K562 (cell line): ENCODE measurements around the gene NTM. TPM values are rescaled to one million over a fixed set of nuclear protein-coding genes. Genes with fewer than 3 reads are reported as not detected.

Experiments used
- ATAC-seq: fragments of 200-7000 bp; cut with Tn5 transposase; 3 replicates; pipeline ENCODE4 v1.9.1; 2020; ENCODE audit warnings: moderate library complexity
- BruUV-seq: library from RNA; stranded (reverse); fragments of 400-500 nt; replicated peaks from 2 replicates; lab custom pipeline; 2021; lab: Mats Ljungman, UMichigan
- CTCF ChIA-PET: fragments of 300-600 bp; formaldehyde crosslinking; extraction: SDS; loops from one replicate; lab custom pipeline; 2021; ENCODE audit warnings: low intra/inter-chr PET ratio; lab: Yijun Ruan, JAX
- POLR2A ChIA-PET: fragments of 300-600, 350-650 bp; sonication (Branson Sonifier 250); formaldehyde crosslinking; extraction: SDS; loops from one replicate; lab custom pipeline; 2021; ENCODE audit warnings: antibody characterized with exemption, inconsistent platforms; lab: Yijun Ruan, JAX
- DNase-seq, 4 experiments: peaks; one replicate each; pipeline versions ENCODE4 v3.0.0 to v3.0.0-alpha.2; 2011 to 2018; ENCODE audit warnings: low spot score in 3 of 4, mixed read lengths in 3 of 4; ENCODE audit errors: extremely low read depth in 1 of 4
- FAIRE-seq: peaks from 2 replicates; lab custom pipeline; 2011; peaks lifted over from hg19 to GRCh38; lab: Jason Lieb, UNC
- H2AFZ ChIP-seq: 2 replicates; pipeline ENCODE4 v1.6.0; 2011; ENCODE audit warnings: low read depth, low read length, control low read depth, inconsistent platforms
- H3K27ac ChIP-seq: fragments of 200-600 bp; 3 replicates; pipeline ENCODE4 v1.8.0; 2011; ENCODE audit warnings: low read depth, mild to moderate bottlenecking, control low read depth, inconsistent platforms, low read length, moderate library complexity, mixed read lengths; ENCODE audit errors: extremely low read depth
- H3K27me3 ChIP-seq, 2 experiments: fragments of 300-600 bp in 1 of 2; 2 replicates in 1 of 2; 3 replicates in 1 of 2; pipeline versions ENCODE4 v1.6.0 to v1.8.0; 2011; ENCODE audit warnings: inconsistent platforms in 2 of 2, low read length in 2 of 2, mild to moderate bottlenecking in 1 of 2, mixed read lengths in 1 of 2, moderate library complexity in 1 of 2; ENCODE audit not compliant: control insufficient read depth in 2 of 2, insufficient read depth in 2 of 2
- H3K36me3 ChIP-seq: fragments of 300-600 bp; 3 replicates; pipeline ENCODE4 v1.8.0; 2011; ENCODE audit warnings: mild to moderate bottlenecking, low read length, inconsistent platforms; ENCODE audit not compliant: control insufficient read depth, insufficient read depth
- H3K4me1 ChIP-seq, 2 experiments: fragments of 200-600 bp in 1 of 2; replicated peaks in 1 of 2; 2 replicates in 1 of 2; 3 replicates in 1 of 2; pipeline versions ENCODE4 v1.5.1 to v1.8.0; 2011; ENCODE audit warnings: inconsistent platforms in 2 of 2, low read length in 2 of 2, mild to moderate bottlenecking in 1 of 2, mixed read lengths in 1 of 2, moderate library complexity in 1 of 2; ENCODE audit not compliant: control insufficient read depth in 2 of 2, insufficient read depth in 2 of 2
- H3K4me2 ChIP-seq: 2 replicates; pipeline ENCODE4 v1.6.1; 2011; ENCODE audit warnings: low read length, control low read depth, inconsistent platforms, mixed read lengths; ENCODE audit not compliant: insufficient read depth
- H3K4me3 ChIP-seq: fragments of 200-600 bp; sonication (generic), shearing (Covaris generic); 2 replicates; pipeline ENCODE4 v1.5.1; 2016; ENCODE audit warnings: control low read depth, inconsistent platforms
- H3K79me2 ChIP-seq: fragments of 200-600 bp; 3 replicates; pipeline ENCODE4 v1.8.0; 2011; ENCODE audit warnings: low read length, inconsistent platforms; ENCODE audit not compliant: control insufficient read depth, insufficient read depth
- H3K9ac ChIP-seq, 2 experiments: 2 replicates each; pipeline versions ENCODE4 v1.6.0 to v1.6.1; 2011; ENCODE audit warnings: low read depth in 2 of 2, low read length in 2 of 2, control low read depth in 1 of 2, inconsistent platforms in 1 of 2, mild to moderate bottlenecking in 1 of 2, mixed read lengths in 1 of 2; ENCODE audit not compliant: insufficient read depth in 1 of 2
- H3K9me1 ChIP-seq: one replicate; pipeline ENCODE4 v1.6.0; 2011; ENCODE audit warnings: inconsistent platforms, mild to moderate bottlenecking, low read length, moderate library complexity; ENCODE audit not compliant: control insufficient read depth, insufficient read depth
- H3K9me3 ChIP-seq: replicated peaks from 2 replicates; pipeline ENCODE4 v1.5.1; 2011; ENCODE audit warnings: low read depth, low read length, inconsistent platforms; ENCODE audit not compliant: control insufficient read depth, insufficient read depth
- H4K20me1 ChIP-seq: replicated peaks from 2 replicates; pipeline ENCODE4 v1.6.1; 2011; ENCODE audit warnings: low read length, inconsistent platforms, mixed read lengths; ENCODE audit not compliant: control insufficient read depth, insufficient read depth
- BRD4 ChIP-seq: fragments of 200-600 bp; sonication (generic); IDR thresholded peaks from 2 replicates; pipeline ENCODE4 v1.6.1; 2017; ENCODE audit warnings: inconsistent platforms
- HDAC3 ChIP-seq: fragments of 450-650 bp; IDR thresholded peaks from 2 replicates; pipeline ENCODE4 v1.6.1; 2018; ENCODE audit warnings: borderline replicate concordance, mild to moderate bottlenecking, moderate library complexity; ENCODE audit not compliant: partially characterized antibody
- HNRNPL ChIP-seq: fragments of 200-400 bp; formaldehyde crosslinking; IDR thresholded peaks from 2 replicates; pipeline ENCODE4 v1.6.1; 2017; ENCODE audit warnings: low read depth, mild to moderate bottlenecking, low read length
- MTF1 ChIP-seq: fragments of 250-450 bp; sonication (Bioruptor Pico); IDR thresholded peaks from 2 replicates; pipeline ENCODE4 v1.9.0; 2021; ENCODE audit warnings: moderate library complexity, mild to moderate bottlenecking, inconsistent platforms, borderline replicate concordance
- NFIX ChIP-seq: fragments of 250-450 bp; sonication (Bioruptor Pico); IDR thresholded peaks from 2 replicates; pipeline ENCODE4 v1.4.0; 2020; ENCODE audit warnings: low read depth, mild to moderate bottlenecking, moderate library complexity
- POLR2B ChIP-seq: fragments of 450-650 bp; IDR thresholded peaks from 2 replicates; pipeline ENCODE4 v1.6.1; 2018; ENCODE audit warnings: low read depth; ENCODE audit not compliant: partially characterized antibody
- PRMT5 ChIP-seq: sonication (generic); formaldehyde crosslinking; IDR thresholded peaks from 2 replicates; pipeline ENCODE4 v1.5.0; 2020; ENCODE audit warnings: missing genetic modification reagents
- ZNF143 ChIP-seq: sonication (generic); formaldehyde crosslinking; IDR thresholded peaks from 2 replicates; pipeline ENCODE4 v1.9.0; 2022; ENCODE audit warnings: mild to moderate bottlenecking, missing genetic modification reagents
- ZNF384 ChIP-seq: IDR thresholded peaks from 2 replicates; pipeline ENCODE4 v1.6.1; 2012; ENCODE audit warnings: low read depth, low read length, improper control_type of control experiment
- ZNF583 ChIP-seq: fragments of 250-450 bp; sonication (Bioruptor Pico); IDR thresholded peaks from 2 replicates; pipeline ENCODE4 v1.4.0; 2020
- WGBS: fragments of 100-300 bp; shearing (Covaris generic); methylation state at CpG from one replicate; pipeline ENCODE4 v1.1.6; 2016; ENCODE audit warnings: low coverage, mixed read lengths; ENCODE audit not compliant: insufficient coverage; ENCODE audit errors: missing lambda C conversion rate; 5-methylcytosine and 5-hydroxymethylcytosine counted together
- in situ Hi-C: fragments of 300-500 bp; cut with MboI; formaldehyde crosslinking; loops from 4 replicates; pipeline ENCODE4 v1.15.0; 2018; ENCODE audit warnings: inconsistent platforms, mixed read lengths
- intact Hi-C: fragments of 100-400 bp; cut with micrococcal nuclease; formaldehyde crosslinking; loops from 2 replicates; pipeline ENCODE4 v1.14.2; 2022
- polyA plus RNA-seq, 8 experiments: library from polyadenylated mRNA; depleted of rRNA in 4 of 8; stranded (reverse) in 5 of 8; unstranded in 3 of 8; fragments of >200 nt; fragmentation: Nextera tagmentation in 2 of 8; fragmentation: Illumina TruSeq in 1 of 8; extraction: Ambion mirVana in 2 of 8; extraction: Trizol in 1 of 8; gene quantifications; 2 replicates each; pipeline versions ENCODE4 v1.2.1 to v1.2.3, GENCODE V29; 2011 to 2014; ENCODE audit warnings: inconsistent platforms in 1 of 8, missing spikeins in 1 of 8
- total RNA-seq, 7 experiments: library from RNA; depleted of rRNA in 6 of 7; stranded (reverse); fragments of >200 nt in 6 of 7; fragmentation: Illumina TruSeq in 2 of 7; extraction: Trizol in 2 of 7; gene quantifications; 2 replicates each; pipeline versions ENCODE4 v1.2.1 to v1.2.3, GENCODE V29; 2011 to 2021; ENCODE audit warnings: low replicate concordance in 1 of 7
- TF ChIP-seq, protein P1 (sequence below), 3 experiments: fragments of 200-800 bp in 1 of 3; sonication (Bioruptor generic) in 1 of 3; sonication (generic) in 1 of 3; formaldehyde crosslinking in 1 of 3; IDR thresholded peaks; 2 replicates each; pipeline versions ENCODE4 v1.6.1 to v1.8.0; 2016 to 2022; ENCODE audit warnings: mild to moderate bottlenecking in 2 of 3, missing compliant biosample characterization in 2 of 3, missing genetic modification characterization in 2 of 3, missing genetic modification reagents in 1 of 3
- TF ChIP-seq, protein P2 (sequence below), 2 experiments: fragments of 200-800 bp in 1 of 2; sonication (Bioruptor generic) in 1 of 2; sonication (generic) in 1 of 2; formaldehyde crosslinking in 1 of 2; IDR thresholded peaks in 1 of 2; conservative IDR thresholded peaks in 1 of 2; 2 replicates each; pipeline versions ENCODE4 v1.5.0 to v1.6.1; 2016 to 2020; ENCODE audit warnings: missing compliant biosample characterization in 1 of 2, missing genetic modification characterization in 1 of 2, missing genetic modification reagents in 1 of 2
- TF ChIP-seq, protein P3 (sequence below): sonication (generic); formaldehyde crosslinking; IDR thresholded peaks from 2 replicates; pipeline ENCODE4 v1.8.1; 2022; ENCODE audit warnings: missing genetic modification reagents

NTM gene
- total and polyA plus RNA-seq, 9 of the 15 experiments (the other 6 are each of a cell fraction or from before 2014, with no cell fraction given), result not detected

DNA sequence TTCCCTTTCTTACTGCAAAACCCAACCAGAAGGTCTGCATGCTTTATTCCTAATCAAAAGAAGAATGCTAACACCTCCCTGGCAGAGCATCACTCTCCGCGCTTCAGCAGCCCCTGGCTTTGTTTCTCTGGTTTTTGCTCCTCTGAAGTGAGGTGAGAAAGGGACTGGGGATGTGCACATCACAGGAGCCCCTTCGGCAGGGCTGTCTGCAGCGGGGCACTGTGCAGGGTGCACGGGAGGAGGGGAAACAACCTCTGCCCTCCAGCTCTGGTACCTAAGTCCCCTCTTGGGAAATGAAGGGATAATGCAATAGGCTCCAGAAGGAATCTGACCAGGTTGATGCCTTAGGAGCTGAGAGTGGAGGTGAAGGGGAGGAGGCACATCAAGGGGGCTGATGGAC lies 312.7 kb downstream of the NTM start:
- H3K9ac ChIP-seq, result no peak overlapping the region
- H3K4me2 ChIP-seq, result no peak overlapping the region
- no peak overlapping the region for H3K27ac ChIP-seq
- POLR2A ChIA-PET, result no interaction called here
- H3K27me3 ChIP-seq, result peaks cover 0 to 11% of the 10 kb centered on the region in 2 experiments; a peak in 3 of 5 replicates
- ATAC-seq, result no peak
- no peak for DNase-seq
- H3K36me3 ChIP-seq, result no peaks in the 10 kb centered on the region
- no TSS peak for BruUV-seq
- intact Hi-C loops (no loop called here), in situ Hi-C loops (no loop called here)
- no peaks in the 10 kb centered on the region for H3K9me3 ChIP-seq
- no peaks in the 10 kb centered on the region for H3K79me2 ChIP-seq
- no peak overlapping the region for H3K4me3 ChIP-seq
- H3K4me1 ChIP-seq, result peaks cover 0 to 4% of the 10 kb centered on the region in 2 experiments; a peak in 2 of 5 replicates
- no peaks in the 10 kb centered on the region for H3K9me1 ChIP-seq
- 3% methylated on average over 5 of the region's 5 CpGs for WGBS
- TF ChIP-seq ZNF143 (CRISPR knock-in tag), result no peak
- TF ChIP-seq HDAC3, result no peak
- no peak for TF ChIP-seq HNRNPL
- no peak for TF ChIP-seq ZNF583 (CRISPR knock-in tag)
- TF ChIP-seq NFIX, result no peak
- TF ChIP-seq, all 486 proteins: peak for 0
- Histone ChIP-seq H4K20me1 (no peaks in the 10 kb centered on the region), H2AFZ (no peak overlapping the region)
- CTCF ChIA-PET, result no interaction called here
- FAIRE-seq, result no peak

DNA sequence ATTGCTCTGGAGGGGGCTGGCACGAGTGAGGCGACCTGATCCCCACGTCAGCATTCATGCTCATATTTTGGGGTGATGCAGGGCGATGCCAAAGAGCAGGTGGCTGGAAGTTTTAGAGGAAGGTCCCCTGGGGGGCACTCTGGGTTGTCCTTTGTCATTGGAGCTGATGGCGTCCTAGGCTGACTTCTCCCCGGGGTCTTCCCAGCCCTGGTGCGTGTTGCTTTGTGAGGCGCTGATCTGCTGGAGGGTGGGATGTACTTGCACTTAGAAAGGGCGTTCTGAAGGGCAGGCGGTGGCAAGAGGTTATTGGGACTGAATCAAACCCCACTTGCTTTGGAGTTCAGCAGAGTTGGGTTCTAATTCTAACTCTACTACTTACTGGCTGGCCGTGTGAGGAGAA lies 313.3 kb downstream of the NTM start:
- H3K4me2 ChIP-seq, result no peak overlapping the region
- H3K4me1 ChIP-seq, result peaks cover 0 to 7% of the 10 kb centered on the region in 2 experiments; a peak in 2 of 5 replicates
- DNase-seq (no peak), FAIRE-seq (no peak), ATAC-seq (no peak)
- no TSS peak for BruUV-seq
- H3K36me3 ChIP-seq, result no peaks in the 10 kb centered on the region
- ChIA-PET POLR2A (no interaction called here), CTCF (no interaction called here)
- in situ Hi-C loops, result no loop called here
- WGBS, result under 1% methylated on average over 11 of the region's 11 CpGs
- H3K9ac ChIP-seq, result no peak overlapping the region
- H4K20me1 ChIP-seq, result no peaks in the 10 kb centered on the region
- H3K27ac ChIP-seq, result no peak overlapping the region
- no peak overlapping the region for H2AFZ ChIP-seq
- no peaks in the 10 kb centered on the region for H3K9me3 ChIP-seq
- H3K9me1 ChIP-seq, result no peaks in the 10 kb centered on the region
- intact Hi-C loops, result no loop called here
- no peaks in the 10 kb centered on the region for H3K79me2 ChIP-seq
- H3K4me3 ChIP-seq, result no peak overlapping the region
- peaks cover 0 to 11% of the 10 kb centered on the region in 2 experiments; a peak in 3 of 5 replicates for H3K27me3 ChIP-seq
- TF ChIP-seq PRMT5 (CRISPR knock-in tag) (no peak), POLR2B (no peak), ZNF384 (no peak), BRD4 (no peak), MTF1 (CRISPR knock-in tag) (no peak)
- TF ChIP-seq, protein P1, sequence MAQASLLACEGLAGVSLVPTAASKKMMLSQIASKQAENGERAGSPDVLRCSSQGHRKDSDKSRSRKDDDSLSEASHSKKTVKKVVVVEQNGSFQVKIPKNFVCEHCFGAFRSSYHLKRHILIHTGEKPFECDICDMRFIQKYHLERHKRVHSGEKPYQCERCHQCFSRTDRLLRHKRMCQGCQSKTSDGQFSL (CRISPR knock-in tag; IDR thresholded peaks at IDR 0.05), result no peak
- TF ChIP-seq, protein P1 (tag; IDR thresholded peaks at IDR 0.05), result no peak
- TF ChIP-seq, protein P2, sequence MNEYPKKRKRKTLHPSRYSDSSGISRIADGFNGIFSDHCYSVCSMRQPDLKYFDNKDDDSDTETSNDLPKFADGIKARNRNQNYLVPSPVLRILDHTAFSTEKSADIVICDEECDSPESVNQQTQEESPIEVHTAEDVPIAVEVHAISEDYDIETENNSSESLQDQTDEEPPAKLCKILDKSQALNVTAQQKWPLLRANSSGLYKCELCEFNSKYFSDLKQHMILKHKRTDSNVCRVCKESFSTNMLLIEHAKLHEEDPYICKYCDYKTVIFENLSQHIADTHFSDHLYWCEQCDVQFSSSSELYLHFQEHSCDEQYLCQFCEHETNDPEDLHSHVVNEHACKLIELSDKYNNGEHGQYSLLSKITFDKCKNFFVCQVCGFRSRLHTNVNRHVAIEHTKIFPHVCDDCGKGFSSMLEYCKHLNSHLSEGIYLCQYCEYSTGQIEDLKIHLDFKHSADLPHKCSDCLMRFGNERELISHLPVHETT (CRISPR knock-in tag; conservative IDR thresholded peaks at IDR 0.05 in 1 of 2, IDR thresholded peaks at IDR 0.05 in 1 of 2), result no peak
- TF ChIP-seq, protein P3, sequence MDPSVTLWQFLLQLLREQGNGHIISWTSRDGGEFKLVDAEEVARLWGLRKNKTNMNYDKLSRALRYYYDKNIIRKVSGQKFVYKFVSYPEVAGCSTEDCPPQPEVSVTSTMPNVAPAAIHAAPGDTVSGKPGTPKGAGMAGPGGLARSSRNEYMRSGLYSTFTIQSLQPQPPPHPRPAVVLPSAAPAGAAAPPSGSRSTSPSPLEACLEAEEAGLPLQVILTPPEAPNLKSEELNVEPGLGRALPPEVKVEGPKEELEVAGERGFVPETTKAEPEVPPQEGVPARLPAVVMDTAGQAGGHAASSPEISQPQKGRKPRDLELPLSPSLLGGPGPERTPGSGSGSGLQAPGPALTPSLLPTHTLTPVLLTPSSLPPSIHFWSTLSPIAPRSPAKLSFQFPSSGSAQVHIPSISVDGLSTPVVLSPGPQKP (CRISPR knock-in tag), result no peak
